ENCODE measurements around the gene DNAJC17. TPM values are rescaled to one million over a fixed set of nuclear protein-coding genes. Genes with fewer than 3 reads are reported as not detected.

Gene DNAJC17
- total and polyA plus RNA-seq, 2 of the 13 experiments (the other 11 are each of a cell fraction or from before 2014, with no cell fraction given) = 22.2 to 26.5 TPM

DNA sequence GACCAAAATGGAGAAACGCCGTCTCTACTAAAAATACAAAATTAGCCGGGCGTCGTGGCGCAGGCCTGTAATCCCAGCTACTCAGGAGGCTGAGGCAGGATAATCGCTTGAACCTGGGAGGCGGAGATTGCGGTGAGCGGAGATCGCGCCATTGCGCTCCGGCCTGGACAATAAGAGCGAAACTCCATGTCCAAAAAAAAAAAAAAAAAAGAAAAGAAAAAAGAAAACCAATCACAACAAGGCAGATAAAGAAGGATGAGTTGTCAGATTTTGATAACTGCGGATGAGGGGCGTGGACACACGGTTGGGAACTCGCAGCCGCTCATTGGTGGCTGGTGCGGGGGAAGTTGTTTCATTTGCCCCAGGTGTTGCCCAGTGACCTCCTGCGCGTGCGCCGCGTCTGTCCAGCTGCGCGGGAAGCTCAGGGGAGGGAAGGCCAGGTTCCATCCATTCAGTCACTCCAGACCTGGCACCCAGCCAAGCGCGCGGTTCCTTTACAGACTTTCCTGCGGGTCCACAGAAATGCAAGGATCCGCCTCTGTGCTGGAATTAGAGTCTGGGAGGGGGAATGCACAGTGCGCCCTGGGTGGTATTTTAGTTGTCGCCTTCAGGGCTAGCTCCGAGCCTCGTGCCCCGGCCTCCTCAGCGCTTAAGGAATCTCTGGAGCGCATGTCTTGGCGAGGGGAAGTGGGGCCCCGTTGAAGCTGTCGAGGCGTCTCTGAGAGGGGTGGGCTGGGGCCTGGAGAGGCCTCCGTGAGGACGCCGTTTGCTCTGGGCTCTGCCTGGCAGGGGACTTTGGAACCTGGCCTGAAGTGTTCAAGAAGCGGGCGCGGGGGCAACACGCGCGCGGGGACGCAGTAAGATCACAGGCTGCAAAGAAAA lies 44.1 kb downstream of the DNAJC17 start (continued):
- TF ChIP-seq, protein P1, sequence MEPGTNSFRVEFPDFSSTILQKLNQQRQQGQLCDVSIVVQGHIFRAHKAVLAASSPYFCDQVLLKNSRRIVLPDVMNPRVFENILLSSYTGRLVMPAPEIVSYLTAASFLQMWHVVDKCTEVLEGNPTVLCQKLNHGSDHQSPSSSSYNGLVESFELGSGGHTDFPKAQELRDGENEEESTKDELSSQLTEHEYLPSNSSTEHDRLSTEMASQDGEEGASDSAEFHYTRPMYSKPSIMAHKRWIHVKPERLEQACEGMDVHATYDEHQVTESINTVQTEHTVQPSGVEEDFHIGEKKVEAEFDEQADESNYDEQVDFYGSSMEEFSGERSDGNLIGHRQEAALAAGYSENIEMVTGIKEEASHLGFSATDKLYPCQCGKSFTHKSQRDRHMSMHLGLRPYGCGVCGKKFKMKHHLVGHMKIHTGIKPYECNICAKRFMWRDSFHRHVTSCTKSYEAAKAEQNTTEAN (CRISPR knock-in tag; conservative IDR thresholded peaks at IDR 0.05) = peak; percentile 51; the same call in 1 of the 2 replicates
- no peak for TF ChIP-seq CAMTA2 (CRISPR knock-in tag; IDR thresholded peaks at IDR 0.05; ENCODE audit: borderline replicate concordance)
- peak; percentile 22; the same call in 1 of the 2 replicates for TF ChIP-seq MED13 (CRISPR knock-in tag; IDR thresholded peaks at IDR 0.05)
- TF ChIP-seq ZSCAN12 (CRISPR knock-in tag; IDR thresholded peaks at IDR 0.05) = no peak; the same call in 1 of the 2 replicates
- TF ChIP-seq, protein P2, sequence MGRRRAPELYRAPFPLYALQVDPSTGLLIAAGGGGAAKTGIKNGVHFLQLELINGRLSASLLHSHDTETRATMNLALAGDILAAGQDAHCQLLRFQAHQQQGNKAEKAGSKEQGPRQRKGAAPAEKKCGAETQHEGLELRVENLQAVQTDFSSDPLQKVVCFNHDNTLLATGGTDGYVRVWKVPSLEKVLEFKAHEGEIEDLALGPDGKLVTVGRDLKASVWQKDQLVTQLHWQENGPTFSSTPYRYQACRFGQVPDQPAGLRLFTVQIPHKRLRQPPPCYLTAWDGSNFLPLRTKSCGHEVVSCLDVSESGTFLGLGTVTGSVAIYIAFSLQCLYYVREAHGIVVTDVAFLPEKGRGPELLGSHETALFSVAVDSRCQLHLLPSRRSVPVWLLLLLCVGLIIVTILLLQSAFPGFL (CRISPR knock-in tag; IDR thresholded peaks at IDR 0.05) = no peak
- TF ChIP-seq NR3C1 (CRISPR knock-in tag; IDR thresholded peaks at IDR 0.05) = no peak
- no peak for TF ChIP-seq MYNN (CRISPR knock-in tag; IDR thresholded peaks at IDR 0.05; ENCODE audit: low read depth)
- no peak for TF ChIP-seq ZNF367 (CRISPR knock-in tag; IDR thresholded peaks at IDR 0.05; ENCODE audit: borderline replicate concordance)
- TF ChIP-seq REXO4 (CRISPR knock-in tag; IDR thresholded peaks at IDR 0.05; ENCODE audit: borderline replicate concordance) = 0 out of 2 replicates have a peak, but pooled peaks have one; percentile 79
- TF ChIP-seq TBX2 (CRISPR knock-in tag; IDR thresholded peaks at IDR 0.05; ENCODE audit: borderline replicate concordance) = no peak
- TF ChIP-seq, protein P3, sequence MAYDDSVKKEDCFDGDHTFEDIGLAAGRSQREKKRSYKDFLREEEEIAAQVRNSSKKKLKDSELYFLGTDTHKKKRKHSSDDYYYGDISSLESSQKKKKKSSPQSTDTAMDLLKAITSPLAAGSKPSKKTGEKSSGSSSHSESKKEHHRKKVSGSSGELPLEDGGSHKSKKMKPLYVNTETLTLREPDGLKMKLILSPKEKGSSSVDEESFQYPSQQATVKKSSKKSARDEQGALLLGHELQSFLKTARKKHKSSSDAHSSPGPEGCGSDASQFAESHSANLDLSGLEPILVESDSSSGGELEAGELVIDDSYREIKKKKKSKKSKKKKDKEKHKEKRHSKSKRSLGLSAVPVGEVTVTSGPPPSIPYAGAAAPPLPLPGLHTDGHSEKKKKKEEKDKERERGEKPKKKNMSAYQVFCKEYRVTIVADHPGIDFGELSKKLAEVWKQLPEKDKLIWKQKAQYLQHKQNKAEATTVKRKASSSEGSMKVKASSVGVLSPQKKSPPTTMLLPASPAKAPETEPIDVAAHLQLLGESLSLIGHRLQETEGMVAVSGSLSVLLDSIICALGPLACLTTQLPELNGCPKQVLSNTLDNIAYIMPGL (CRISPR knock-in tag; IDR thresholded peaks at IDR 0.05; ENCODE audit: borderline replicate concordance in 1 of 2, low read depth in 1 of 2) = no peak; a peak in 1 of 4 replicates
- no peak for TF ChIP-seq TEAD3 (CRISPR knock-in tag; optimal IDR thresholded peaks at IDR 0.05; ENCODE audit: borderline replicate concordance)
- TF ChIP-seq ZNF557 (CRISPR knock-in tag; IDR thresholded peaks at IDR 0.05) = no peak
- no peak; the same call in none of the 2 replicates for TF ChIP-seq ZNF138 (CRISPR knock-in tag; IDR thresholded peaks at IDR 0.05; ENCODE audit: low read depth)
- TF ChIP-seq ZSCAN22 (CRISPR knock-in tag; IDR thresholded peaks at IDR 0.05) = no peak
- TF ChIP-seq E2F5 (CRISPR knock-in tag; conservative IDR thresholded peaks at IDR 0.05) = peak; percentile 93
- TF ChIP-seq IKZF1 (IDR thresholded peaks at IDR 0.05) = no peak
- TF ChIP-seq THAP8 (CRISPR knock-in tag; IDR thresholded peaks at IDR 0.05; ENCODE audit: borderline replicate concordance) = no peak
- no peak for TF ChIP-seq NR2C2 (CRISPR knock-in tag; IDR thresholded peaks at IDR 0.05; ENCODE audit: borderline replicate concordance)
- no peak for TF ChIP-seq SMARCC2 (IDR thresholded peaks at IDR 0.05)
- no peak for TF ChIP-seq KDM3A (CRISPR knock-in tag; IDR thresholded peaks at IDR 0.05; ENCODE audit: low read depth)
- peak; percentile 20; the same call in 1 of the 2 replicates for TF ChIP-seq ZNF441 (CRISPR knock-in tag; IDR thresholded peaks at IDR 0.05; ENCODE audit: borderline replicate concordance)
- no peak for TF ChIP-seq MAFG (CRISPR knock-in tag; IDR thresholded peaks at IDR 0.05)

Data from HepG2 (cell line).